Mesendoderm (in vitro differentiated cells): ENCODE measurements around the gene PALLD.

ENCODE experiments used
- DNase-seq: peaks from one replicate; pipeline ENCODE4 v3.0.0; 2013
- H2AK5ac ChIP-seq: 2 replicates; pipeline ENCODE4 v1.6.1; 2013; ENCODE audit warnings: low read length, inconsistent platforms
- H2BK120ac ChIP-seq: 2 replicates; pipeline ENCODE4 v1.6.1; 2013; ENCODE audit warnings: low read depth, mild to moderate bottlenecking, low read length, moderate library complexity, mixed read lengths
- H2BK15ac ChIP-seq: replicated peaks from 2 replicates; pipeline ENCODE4 v1.6.1; 2013; ENCODE audit warnings: low read depth, mild to moderate bottlenecking, moderate library complexity
- H2BK5ac ChIP-seq: 2 replicates; pipeline ENCODE4 v1.6.1; 2013; ENCODE audit warnings: low read length, inconsistent platforms
- H3K18ac ChIP-seq: 2 replicates; pipeline ENCODE4 v1.6.1; 2013; ENCODE audit warnings: mild to moderate bottlenecking, low read length, mixed read lengths
- H3K23ac ChIP-seq: one replicate; pipeline ENCODE4 v1.6.1; 2013; ENCODE audit warnings: low read length
- H3K27ac ChIP-seq: 2 replicates; pipeline ENCODE4 v1.5.1; 2013; ENCODE audit warnings: low read depth, mild to moderate bottlenecking, inconsistent platforms, low read length, moderate library complexity
- H3K27me3 ChIP-seq: 2 replicates; pipeline ENCODE4 v1.6.1; 2013; ENCODE audit warnings: low read length, control low read depth, mild to moderate bottlenecking, inconsistent platforms; ENCODE audit not compliant: insufficient read depth, poor library complexity
- H3K36me3 ChIP-seq: 2 replicates; pipeline ENCODE4 v1.6.1; 2013; ENCODE audit warnings: low read length, inconsistent platforms; ENCODE audit not compliant: control insufficient read depth, insufficient read depth
- H3K4ac ChIP-seq: one replicate; pipeline ENCODE4 v1.6.1; 2013; ENCODE audit warnings: low read depth, mild to moderate bottlenecking, low read length, moderate library complexity
- H3K4me1 ChIP-seq: 2 replicates; pipeline ENCODE4 v1.6.1; 2013; ENCODE audit warnings: low read depth, low read length, inconsistent platforms; ENCODE audit not compliant: control insufficient read depth
- H3K4me2 ChIP-seq: 2 replicates; pipeline ENCODE4 v1.6.1; 2013; ENCODE audit warnings: low read length
- H3K4me3 ChIP-seq: 2 replicates; pipeline ENCODE4 v1.5.1; 2013; ENCODE audit warnings: mild to moderate bottlenecking, low read length
- H3K56ac ChIP-seq: one replicate; pipeline ENCODE4 v1.6.1; 2013; ENCODE audit warnings: low read length
- H3K79me1 ChIP-seq: 2 replicates; pipeline ENCODE4 v1.6.1; 2013; ENCODE audit warnings: low read length, inconsistent platforms
- H3K79me2 ChIP-seq: 2 replicates; pipeline ENCODE4 v1.6.1; 2013; ENCODE audit warnings: mild to moderate bottlenecking, low read length; ENCODE audit not compliant: control insufficient read depth, insufficient read depth
- H3K9ac ChIP-seq: 2 replicates; pipeline ENCODE4 v1.6.1; 2013; ENCODE audit warnings: low read length, inconsistent platforms
- H4K5ac ChIP-seq: one replicate; pipeline ENCODE4 v1.6.1; 2013; ENCODE audit warnings: low read length
- H4K8ac ChIP-seq: one replicate; pipeline ENCODE4 v1.6.1; 2013; ENCODE audit warnings: low read depth, mild to moderate bottlenecking, control low read depth, low read length, moderate library complexity
- WGBS: extraction: QIAGEN DNeasy Blood & Tissue Kit; methylation state at CpG from one replicate; pipeline ENCODE4 v1.1.7; 2013; ENCODE audit warnings: low lambda C conversion rate, missing lambda C conversion rate; ENCODE audit not compliant: insufficient coverage; ENCODE audit errors: extremely low coverage; 5-methylcytosine and 5-hydroxymethylcytosine counted together

Gene PALLD

GRCh38 chr4:168654848-168655174 lies 158.0 kb downstream of the PALLD start:
- no peak for DNase-seq
- Histone ChIP-seq H2BK5ac (no peak overlapping the region), H4K5ac (no peak overlapping the region), H3K23ac (no peak overlapping the region), H3K56ac (no peak overlapping the region), H3K18ac (no peak overlapping the region), H3K4me2 (no peak overlapping the region), H3K36me3 (no peaks in the 10 kb centered on the region), H4K8ac (no peak overlapping the region), H3K4ac (no peak overlapping the region), H2AK5ac (no peak overlapping the region), H2BK120ac (no peak overlapping the region), H3K4me1 (no peaks in the 10 kb centered on the region), H3K27me3 (no peaks in the 10 kb centered on the region), H3K9ac (no peak overlapping the region), H3K79me1 (no peaks in the 10 kb centered on the region), H3K79me2 (no peaks in the 10 kb centered on the region), H3K27ac (no peak overlapping the region), H3K4me3 (no peak overlapping the region), H2BK15ac (no peak overlapping the region)

- Histone ChIP-seq H2BK5ac (no peak overlapping the region), H3K18ac (no peak overlapping the region), H4K8ac (no peak overlapping the region), H2BK120ac (no peak overlapping the region), H3K36me3 (no peaks in the 10 kb centered on the region), H3K4me1 (no peaks in the 10 kb centered on the region), H2AK5ac (no peak overlapping the region), H3K23ac (no peak overlapping the region), H3K27ac (no peak overlapping the region), H3K79me1 (no peaks in the 10 kb centered on the region), H3K9ac (no peak overlapping the region), H2BK15ac (no peak overlapping the region), H3K4me2 (no peak overlapping the region), H3K27me3 (no peaks in the 10 kb centered on the region), H3K79me2 (no peaks in the 10 kb centered on the region), H3K56ac (no peak overlapping the region), H4K5ac (no peak overlapping the region), H3K4me3 (no peak overlapping the region), H3K4ac (no peak overlapping the region)
- DNase-seq: no peak
- WGBS: no CpG with 5 or more reads among the region's 3 CpGs
Observed at GRCh38 chr4:168655182-168655581, 158.3 kb downstream of the PALLD start.

GRCh38 chr4:168656055-168656660 lies 159.3 kb downstream of the PALLD start:
- Histone ChIP-seq H3K56ac (no peak overlapping the region), H2BK120ac (no peak overlapping the region), H2BK15ac (no peak overlapping the region), H4K5ac (no peak overlapping the region), H3K18ac (no peak overlapping the region), H3K27me3 (no peaks in the 10 kb centered on the region), H3K9ac (no peak overlapping the region), H3K27ac (no peak overlapping the region), H2BK5ac (no peak overlapping the region), H3K36me3 (no peaks in the 10 kb centered on the region), H3K4me3 (no peak overlapping the region), H3K79me1 (no peaks in the 10 kb centered on the region), H4K8ac (no peak overlapping the region), H3K4ac (no peak overlapping the region), H2AK5ac (no peak overlapping the region), H3K4me2 (no peak overlapping the region), H3K23ac (no peak overlapping the region), H3K79me2 (no peaks in the 10 kb centered on the region), H3K4me1 (no peaks in the 10 kb centered on the region)
- no CpG with 5 or more reads among the region's 4 CpGs for WGBS
- DNase-seq: no peak

- no peak overlapping the region for H3K4me3 ChIP-seq
- H2BK15ac ChIP-seq: no peak overlapping the region
- H3K23ac ChIP-seq: no peak overlapping the region
- no peaks in the 10 kb centered on the region for H3K79me1 ChIP-seq
- no CpG with 5 or more reads among the region's 3 CpGs for WGBS
- no peak overlapping the region for H3K18ac ChIP-seq
- H2AK5ac ChIP-seq: no peak overlapping the region
- no peak overlapping the region for H3K56ac ChIP-seq
- H3K27me3 ChIP-seq: no peaks in the 10 kb centered on the region
- no peaks in the 10 kb centered on the region for H3K36me3 ChIP-seq
- H3K4ac ChIP-seq: no peak overlapping the region
- no peak overlapping the region for H4K8ac ChIP-seq
- H3K27ac ChIP-seq: no peak overlapping the region
- no peaks in the 10 kb centered on the region for H3K4me1 ChIP-seq
- no peaks in the 10 kb centered on the region for H3K79me2 ChIP-seq
- H3K9ac ChIP-seq: no peak overlapping the region
- H4K5ac ChIP-seq: no peak overlapping the region
- no peak overlapping the region for H2BK5ac ChIP-seq
- DNase-seq: no peak
- no peak overlapping the region for H3K4me2 ChIP-seq
- H2BK120ac ChIP-seq: no peak overlapping the region
Observed at GRCh38 chr4:168656946-168657473, 160.2 kb downstream of the PALLD start.

- no peak overlapping the region for H3K18ac ChIP-seq
- no peak overlapping the region for H4K8ac ChIP-seq
- no peak overlapping the region for H3K56ac ChIP-seq
- no peak overlapping the region for H2AK5ac ChIP-seq
- H3K27me3 ChIP-seq: no peaks in the 10 kb centered on the region
- H2BK15ac ChIP-seq: no peak overlapping the region
- H2BK120ac ChIP-seq: no peak overlapping the region
- no peaks in the 10 kb centered on the region for H3K36me3 ChIP-seq
- no peaks in the 10 kb centered on the region for H3K79me2 ChIP-seq
- no peak overlapping the region for H3K4me3 ChIP-seq
- no peak overlapping the region for H3K4ac ChIP-seq
- H3K4me2 ChIP-seq: no peak overlapping the region
- H2BK5ac ChIP-seq: no peak overlapping the region
- WGBS: no CpG with 5 or more reads among the region's 3 CpGs
- H3K4me1 ChIP-seq: no peaks in the 10 kb centered on the region
- H3K23ac ChIP-seq: no peak overlapping the region
- H4K5ac ChIP-seq: no peak overlapping the region
- H3K27ac ChIP-seq: no peak overlapping the region
- no peak overlapping the region for H3K9ac ChIP-seq
- DNase-seq: no peak
- no peaks in the 10 kb centered on the region for H3K79me1 ChIP-seq
Observed at GRCh38 chr4:168658751-168659150, 161.9 kb downstream of the PALLD start.

- whole genome bisulfite sequencing: no CpG with 5 or more reads among the region's 3 CpGs
- Histone ChIP-seq H2BK5ac (no peak overlapping the region), H2AK5ac (no peak overlapping the region), H3K4ac (no peak overlapping the region), H4K5ac (no peak overlapping the region), H3K79me2 (no peaks in the 10 kb centered on the region), H3K4me1 (no peaks in the 10 kb centered on the region), H2BK120ac (no peak overlapping the region), H3K56ac (no peak overlapping the region), H3K4me3 (no peak overlapping the region), H3K18ac (no peak overlapping the region), H3K36me3 (no peaks in the 10 kb centered on the region), H3K79me1 (no peaks in the 10 kb centered on the region), H3K4me2 (no peak overlapping the region), H3K27me3 (no peaks in the 10 kb centered on the region), H3K27ac (no peak overlapping the region), H4K8ac (no peak overlapping the region), H2BK15ac (no peak overlapping the region), H3K9ac (no peak overlapping the region), H3K23ac (no peak overlapping the region)
- no peak for DNase-seq
Observed at GRCh38 chr4:168659741-168660465, 163.1 kb downstream of the PALLD start.
